ENCODE measurements around the gene UNCX. TPM values are rescaled to one million over a fixed set of nuclear protein-coding genes. Genes with fewer than 3 reads are reported as not detected.

The UNCX gene
- polyA plus RNA-seq, 1 donor, result not detected

DNA sequence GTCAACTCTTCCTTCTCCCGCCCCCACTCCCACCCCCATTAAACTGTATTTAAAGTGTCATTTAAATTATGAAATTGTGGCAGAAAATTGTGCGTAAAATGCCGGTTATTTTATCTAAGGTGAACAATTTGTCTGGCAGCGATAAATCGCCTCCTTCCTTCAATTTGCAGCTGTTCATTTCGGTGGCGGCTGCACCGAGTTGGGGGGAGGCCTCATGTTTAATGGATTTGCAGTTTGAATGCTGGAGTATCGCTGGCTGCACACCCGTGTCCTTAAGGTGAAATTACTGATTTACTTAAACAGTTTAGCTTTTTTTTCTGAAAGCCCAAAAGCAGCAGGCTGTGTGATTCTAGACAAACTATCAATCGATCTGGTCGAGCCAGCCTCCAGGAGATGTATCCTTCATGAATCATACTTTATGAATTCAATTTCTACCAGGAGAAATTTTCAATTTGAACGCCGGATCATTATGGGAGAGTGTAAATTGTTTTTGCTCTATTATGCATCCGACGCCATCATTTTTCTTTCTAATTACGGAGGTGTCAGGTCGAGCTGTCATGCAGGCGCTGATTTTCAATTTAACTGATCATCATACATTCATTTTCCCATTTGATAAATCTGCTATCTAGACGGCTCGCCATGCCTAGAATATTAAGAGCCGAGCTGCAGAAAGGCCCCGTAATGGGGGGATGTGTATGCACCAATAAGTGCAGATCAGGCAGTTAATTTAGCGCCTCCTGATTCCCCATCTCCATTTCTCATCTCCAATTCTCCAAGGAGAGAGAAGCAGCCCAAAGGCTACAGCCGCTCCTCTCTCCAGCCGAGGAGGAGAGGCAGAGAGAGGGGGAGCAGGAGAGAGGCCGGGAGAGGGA is 6.5 kb downstream of the UNCX start:
- H3K36me3 ChIP-seq (ENCODE audit: control insufficient read depth, insufficient read depth, low read length), result no peaks in the 10 kb centered on the region
- no peak overlapping the region for H3K4me3 ChIP-seq (ENCODE audit: low read length)
- WGBS (ENCODE audit: insufficient coverage, low lambda C conversion rate), result no CpG with 5 or more reads among the region's 27 CpGs
- peaks cover 46% of the 10 kb centered on the region for H3K9me3 ChIP-seq (ENCODE audit: control insufficient read depth, low read depth, low read length)
- peaks cover 3% of the 10 kb centered on the region for H3K4me1 ChIP-seq (ENCODE audit: control insufficient read depth, insufficient read depth, low read length)
- no peak for DNase-seq
- H3K27ac ChIP-seq (ENCODE audit: low read length), result no peak overlapping the region
- H3K27me3 ChIP-seq (ENCODE audit: control insufficient read depth, insufficient read depth, low read length), result peaks cover 90% of the 10 kb centered on the region

DNA sequence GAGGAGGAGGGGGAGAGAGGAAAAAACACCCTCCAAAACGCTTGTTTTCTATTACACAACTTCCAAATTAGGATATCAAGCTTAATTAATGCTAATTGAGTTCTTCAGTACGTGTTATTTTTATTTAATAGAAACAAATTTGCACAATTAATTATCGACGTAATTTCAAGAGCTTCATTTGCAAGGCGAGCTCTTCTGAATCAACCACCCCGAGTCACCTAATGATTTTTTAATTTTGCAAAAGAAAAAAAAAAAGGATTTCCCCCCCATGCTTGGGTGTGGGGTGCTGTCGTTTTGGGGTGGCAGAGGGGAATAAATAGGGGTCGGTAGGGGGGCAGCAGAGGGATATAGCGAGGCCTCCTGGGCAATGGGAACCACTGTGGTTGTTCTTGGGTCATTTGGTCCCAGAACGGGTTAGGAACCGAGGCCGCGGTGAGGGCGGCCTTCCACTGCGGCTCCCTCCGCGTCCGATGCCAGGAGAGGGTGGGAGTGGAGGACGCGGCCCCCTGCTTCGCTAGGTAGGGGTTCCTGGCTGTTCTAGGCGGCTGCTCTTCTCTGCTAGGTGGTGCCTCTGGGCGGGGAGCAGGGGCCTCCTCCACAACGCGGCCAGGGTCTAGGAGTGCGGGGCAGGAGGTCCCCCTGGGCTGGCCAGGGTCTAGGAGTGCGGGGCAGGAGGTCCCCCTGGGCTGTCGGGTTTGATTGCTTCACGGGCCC is 7.3 kb downstream of the UNCX start:
- WGBS (ENCODE audit: insufficient coverage, low lambda C conversion rate), result 7% methylated on average over 5 of the region's 29 CpGs
- Histone ChIP-seq H3K4me3 (ENCODE audit: low read length) (no peak overlapping the region), H3K27ac (ENCODE audit: low read length) (no peak overlapping the region), H3K9me3 (ENCODE audit: control insufficient read depth, low read depth, low read length) (peaks cover 47% of the 10 kb centered on the region), H3K4me1 (ENCODE audit: control insufficient read depth, insufficient read depth, low read length) (peaks cover 3% of the 10 kb centered on the region), H3K27me3 (ENCODE audit: control insufficient read depth, insufficient read depth, low read length) (peaks cover 90% of the 10 kb centered on the region), H3K36me3 (ENCODE audit: control insufficient read depth, insufficient read depth, low read length) (no peaks in the 10 kb centered on the region)
- no peak for DNase-seq

DNA sequence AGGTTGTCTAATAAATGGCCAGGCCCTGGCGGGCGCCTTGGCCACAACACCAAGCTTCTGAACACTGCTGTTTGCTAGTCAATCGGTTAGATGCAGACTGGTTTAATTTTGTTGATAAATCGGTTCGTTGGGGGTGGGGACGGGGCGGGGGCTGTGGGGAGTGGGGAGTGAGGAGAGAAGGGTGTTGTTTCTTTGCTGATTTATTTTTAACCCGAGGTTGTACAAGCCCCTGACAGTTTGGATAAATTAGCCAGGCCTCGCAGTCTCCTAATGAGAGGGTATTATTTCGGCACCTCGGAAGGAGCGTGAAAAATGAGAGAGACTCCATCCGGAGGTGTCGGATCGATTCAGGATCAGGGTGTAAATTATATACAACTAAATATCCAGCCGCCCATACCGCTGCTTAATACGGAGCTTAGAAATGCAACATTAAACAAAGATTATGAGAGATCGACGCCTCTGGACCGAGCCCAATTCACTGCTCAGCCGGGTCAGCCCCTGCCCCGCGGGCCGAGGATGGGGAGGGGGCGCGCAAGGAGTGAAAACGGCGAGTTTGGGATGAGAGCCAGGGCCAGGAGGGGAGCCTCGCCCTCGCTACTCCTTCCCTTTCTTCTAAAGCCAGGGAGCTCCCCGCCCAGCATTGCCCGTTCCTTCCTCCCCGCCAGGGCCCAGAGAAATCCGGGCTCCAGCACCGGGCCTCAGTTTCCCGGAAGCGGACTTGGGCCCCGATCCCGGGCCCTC is 8.0 kb downstream of the UNCX start:
- no CpG with 5 or more reads among the region's 40 CpGs for WGBS (ENCODE audit: insufficient coverage, low lambda C conversion rate)
- no peak for DNase-seq

DNA sequence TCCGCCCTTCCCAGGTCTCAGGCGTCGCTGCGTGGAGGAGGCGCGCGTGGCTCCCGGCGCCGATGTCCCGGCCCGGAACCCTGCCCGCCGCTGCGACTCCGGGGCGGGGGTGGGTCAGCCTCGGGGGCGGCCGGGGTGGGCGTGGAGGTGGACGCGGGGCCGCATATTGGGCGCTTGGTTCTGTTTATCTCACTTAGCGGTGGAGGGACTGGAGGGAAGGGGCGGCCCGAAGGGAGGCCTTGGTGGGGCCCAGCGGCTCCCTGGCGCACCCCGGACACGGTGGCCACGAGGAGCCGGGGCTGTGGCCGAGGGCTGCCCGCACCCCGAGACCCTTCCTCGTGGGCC is 8.6 kb downstream of the UNCX start:
- DNase-seq, result no peak
- Histone ChIP-seq H3K36me3 (ENCODE audit: control insufficient read depth, insufficient read depth, low read length) (no peaks in the 10 kb centered on the region), H3K4me3 (ENCODE audit: low read length) (no peak overlapping the region), H3K27me3 (ENCODE audit: control insufficient read depth, insufficient read depth, low read length) (peaks cover 94% of the 10 kb centered on the region), H3K27ac (ENCODE audit: low read length) (no peak overlapping the region), H3K4me1 (ENCODE audit: control insufficient read depth, insufficient read depth, low read length) (no peaks in the 10 kb centered on the region), H3K9me3 (ENCODE audit: control insufficient read depth, low read depth, low read length) (peaks cover 40% of the 10 kb centered on the region)
- WGBS (ENCODE audit: insufficient coverage, low lambda C conversion rate), result no CpG with 5 or more reads among the region's 38 CpGs

More for the DNA sequence above, 8.0 kb downstream of the UNCX start:
- Histone ChIP-seq H3K27ac (ENCODE audit: low read length) (no peak overlapping the region), H3K4me3 (ENCODE audit: low read length) (no peak overlapping the region), H3K27me3 (ENCODE audit: control insufficient read depth, insufficient read depth, low read length) (peaks cover 90% of the 10 kb centered on the region), H3K9me3 (ENCODE audit: control insufficient read depth, low read depth, low read length) (peaks cover 40% of the 10 kb centered on the region), H3K36me3 (ENCODE audit: control insufficient read depth, insufficient read depth, low read length) (no peaks in the 10 kb centered on the region), H3K4me1 (ENCODE audit: control insufficient read depth, insufficient read depth, low read length) (no peaks in the 10 kb centered on the region)

DNA sequence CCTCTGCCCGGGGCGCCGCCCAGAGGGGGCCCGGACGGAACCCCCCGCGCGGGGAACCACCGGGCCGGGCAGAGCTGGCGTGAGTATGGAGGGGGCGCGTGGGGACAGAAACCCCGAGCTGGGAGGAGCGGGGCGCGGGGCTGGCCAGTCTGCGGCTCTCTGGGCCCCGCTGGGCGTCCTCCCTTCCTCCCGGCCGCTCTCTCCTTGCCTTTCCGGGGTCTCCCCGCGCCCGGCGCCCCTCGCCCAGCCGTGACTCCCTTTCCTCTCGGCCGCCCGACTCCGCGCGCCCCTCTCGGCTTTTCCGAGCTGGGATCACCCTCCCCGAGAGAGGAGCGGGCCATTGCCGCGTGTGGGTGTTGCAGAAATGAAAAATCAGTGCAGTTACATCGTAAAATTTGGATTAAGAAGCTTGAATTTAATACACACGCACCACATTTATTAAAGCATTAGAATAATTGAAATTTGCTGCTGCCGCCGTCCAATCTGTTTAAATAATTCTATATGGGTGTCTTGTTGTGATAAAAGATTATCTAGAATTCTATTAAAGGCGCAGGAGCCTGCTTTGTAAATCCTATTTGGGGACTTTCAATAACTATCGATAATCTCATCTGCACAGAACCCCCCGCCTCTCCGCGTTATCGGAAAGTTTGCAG is 9.1 kb downstream of the UNCX start:
- Histone ChIP-seq H3K36me3 (ENCODE audit: control insufficient read depth, insufficient read depth, low read length) (no peaks in the 10 kb centered on the region), H3K9me3 (ENCODE audit: control insufficient read depth, low read depth, low read length) (peaks cover 45% of the 10 kb centered on the region), H3K4me3 (ENCODE audit: low read length) (no peak overlapping the region), H3K27me3 (ENCODE audit: control insufficient read depth, insufficient read depth, low read length) (peaks cover 99% of the 10 kb centered on the region), H3K4me1 (ENCODE audit: control insufficient read depth, insufficient read depth, low read length) (no peaks in the 10 kb centered on the region), H3K27ac (ENCODE audit: low read length) (no peak overlapping the region)
- no peak for DNase-seq
- WGBS (ENCODE audit: insufficient coverage, low lambda C conversion rate), result no CpG with 5 or more reads among the region's 51 CpGs

DNA sequence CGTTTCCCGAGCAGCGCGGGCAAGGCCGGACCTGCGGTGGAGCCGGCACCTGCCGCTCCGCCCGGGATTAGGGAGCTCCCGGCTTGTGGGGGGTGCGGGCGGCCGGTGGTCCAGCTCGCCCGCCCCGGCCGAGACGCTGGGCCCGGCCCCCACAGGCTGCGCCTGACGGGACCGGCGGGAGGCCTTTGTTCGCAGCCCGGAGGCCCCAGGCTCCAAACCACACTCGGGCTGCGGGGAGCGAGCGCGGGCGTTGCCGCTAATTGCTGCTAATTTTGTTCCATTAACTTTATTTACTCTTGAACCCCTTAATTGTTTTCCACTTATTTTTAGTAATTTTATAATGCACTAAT is 9.6 kb downstream of the UNCX start:
- no CpG with 5 or more reads among the region's 33 CpGs for WGBS (ENCODE audit: insufficient coverage, low lambda C conversion rate)
- H3K27me3 ChIP-seq (ENCODE audit: control insufficient read depth, insufficient read depth, low read length), result peaks cover 99% of the 10 kb centered on the region
- no peak overlapping the region for H3K4me3 ChIP-seq (ENCODE audit: low read length)
- no peak for DNase-seq
- no peaks in the 10 kb centered on the region for H3K4me1 ChIP-seq (ENCODE audit: control insufficient read depth, insufficient read depth, low read length)
- no peak overlapping the region for H3K27ac ChIP-seq (ENCODE audit: low read length)
- H3K9me3 ChIP-seq (ENCODE audit: control insufficient read depth, low read depth, low read length), result peaks cover 43% of the 10 kb centered on the region
- no peaks in the 10 kb centered on the region for H3K36me3 ChIP-seq (ENCODE audit: control insufficient read depth, insufficient read depth, low read length)

DNA sequence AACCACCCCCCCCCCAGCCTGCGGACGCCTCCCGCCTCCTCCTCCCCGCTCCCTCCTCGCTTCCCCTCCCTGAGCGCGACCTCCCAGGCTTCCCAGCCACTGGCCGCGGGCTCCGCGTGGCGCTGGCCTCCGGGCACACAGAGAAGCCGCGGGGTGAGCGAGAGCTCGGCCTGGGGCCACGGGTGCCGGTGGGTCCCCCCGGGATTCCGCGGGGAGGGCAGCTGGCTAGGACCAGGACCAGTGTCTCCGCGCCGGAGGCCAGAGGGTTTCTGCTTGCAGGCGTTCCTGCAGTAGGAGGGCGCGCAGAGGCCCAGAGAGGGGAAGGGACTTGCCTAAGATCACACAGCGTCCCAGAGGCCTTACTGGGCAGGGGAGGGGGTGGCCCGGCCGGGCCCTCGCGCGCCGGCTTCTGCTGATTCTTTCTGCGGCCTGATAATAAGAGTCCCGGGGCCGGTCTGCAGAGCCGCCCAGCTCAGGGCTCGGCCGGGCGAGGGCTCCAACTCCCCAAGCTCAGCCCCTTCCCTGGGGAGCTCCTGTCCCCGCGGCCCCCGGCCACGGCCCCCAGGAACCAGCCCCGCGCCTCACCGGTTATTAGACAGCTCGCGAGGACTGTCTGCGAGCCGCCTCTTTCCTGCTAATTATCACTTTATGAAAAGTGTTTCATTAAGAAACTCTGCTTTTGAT is 10.1 kb downstream of the UNCX start:
- H3K4me3 ChIP-seq (ENCODE audit: low read length), result no peak overlapping the region
- H3K9me3 ChIP-seq (ENCODE audit: control insufficient read depth, low read depth, low read length), result peaks cover 46% of the 10 kb centered on the region
- H3K27ac ChIP-seq (ENCODE audit: low read length), result no peak overlapping the region
- no CpG with 5 or more reads among the region's 53 CpGs for WGBS (ENCODE audit: insufficient coverage, low lambda C conversion rate)
- no peak for DNase-seq
- H3K27me3 ChIP-seq (ENCODE audit: control insufficient read depth, insufficient read depth, low read length), result peaks cover 100% of the 10 kb centered on the region
- no peaks in the 10 kb centered on the region for H3K4me1 ChIP-seq (ENCODE audit: control insufficient read depth, insufficient read depth, low read length)
- no peaks in the 10 kb centered on the region for H3K36me3 ChIP-seq (ENCODE audit: control insufficient read depth, insufficient read depth, low read length)

DNA sequence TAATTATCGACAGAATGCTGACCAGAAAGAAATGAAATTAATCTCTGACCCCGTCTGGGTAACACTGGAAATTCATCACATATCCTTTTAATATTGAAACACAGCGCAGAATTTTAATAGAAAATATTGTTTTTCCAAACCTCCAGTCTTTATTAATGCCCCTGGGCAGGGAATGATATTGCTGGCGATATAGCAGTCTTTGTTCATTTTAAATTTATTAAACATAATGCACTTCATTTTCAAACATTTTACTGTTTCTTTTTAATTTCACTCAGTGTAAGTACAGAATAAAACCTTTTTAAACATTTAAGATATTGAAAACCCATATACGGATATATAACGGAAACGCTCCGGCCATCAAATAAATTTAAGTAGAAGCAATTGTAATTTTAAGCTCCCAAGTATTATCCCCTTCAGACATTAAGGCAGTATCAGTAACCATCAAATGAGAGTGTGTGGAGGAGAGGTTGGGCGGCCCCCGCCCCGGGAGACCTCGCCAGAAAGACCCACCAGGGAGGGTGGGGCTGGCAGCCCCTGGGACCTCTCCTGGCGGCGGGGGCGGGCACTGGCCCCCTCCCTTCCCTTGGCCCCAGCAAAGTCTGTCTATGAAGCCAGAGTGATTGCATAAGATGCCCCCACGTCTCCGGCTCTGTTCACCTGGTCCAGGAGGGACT is 10.8 kb downstream of the UNCX start:
- WGBS (ENCODE audit: insufficient coverage, low lambda C conversion rate), result 16% methylated on average over 7 of the region's 17 CpGs
- Histone ChIP-seq H3K4me3 (ENCODE audit: low read length) (no peak overlapping the region), H3K27me3 (ENCODE audit: control insufficient read depth, insufficient read depth, low read length) (peaks cover 100% of the 10 kb centered on the region), H3K27ac (ENCODE audit: low read length) (no peak overlapping the region), H3K36me3 (ENCODE audit: control insufficient read depth, insufficient read depth, low read length) (no peaks in the 10 kb centered on the region), H3K9me3 (ENCODE audit: control insufficient read depth, low read depth, low read length) (peaks cover 47% of the 10 kb centered on the region), H3K4me1 (ENCODE audit: control insufficient read depth, insufficient read depth, low read length) (no peaks in the 10 kb centered on the region)
- DNase-seq, result no peak

DNA sequence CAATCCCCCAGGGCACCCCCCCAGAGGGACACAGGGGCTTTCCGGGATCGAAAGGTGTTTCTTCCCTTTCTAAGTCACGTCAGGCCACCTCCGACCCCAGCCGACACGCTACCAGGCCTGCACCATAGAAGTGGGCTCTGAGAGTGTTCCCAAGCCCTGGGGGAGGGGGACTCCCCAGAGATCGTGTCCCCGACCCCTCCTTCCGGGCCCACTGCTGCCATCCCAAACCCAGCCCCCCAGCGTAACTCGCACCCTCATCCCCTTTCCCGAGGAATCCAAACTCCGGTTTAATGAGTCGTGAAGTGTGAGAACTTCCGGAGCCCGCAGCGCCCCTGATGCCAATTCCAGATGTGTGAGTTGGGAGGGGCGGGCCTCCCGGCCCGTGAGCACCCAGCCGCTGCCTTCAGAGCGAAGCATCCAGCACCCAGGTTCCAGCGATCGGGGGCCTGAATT is 11.3 kb downstream of the UNCX start:
- H3K4me1 ChIP-seq (ENCODE audit: control insufficient read depth, insufficient read depth, low read length), result no peaks in the 10 kb centered on the region
- no peak overlapping the region for H3K27ac ChIP-seq (ENCODE audit: low read length)
- peaks cover 47% of the 10 kb centered on the region for H3K9me3 ChIP-seq (ENCODE audit: control insufficient read depth, low read depth, low read length)
- no peak overlapping the region for H3K4me3 ChIP-seq (ENCODE audit: low read length)
- no CpG with 5 or more reads among the region's 24 CpGs for WGBS (ENCODE audit: insufficient coverage, low lambda C conversion rate)
- DNase-seq, result no peak
- H3K27me3 ChIP-seq (ENCODE audit: control insufficient read depth, insufficient read depth, low read length), result peaks cover 100% of the 10 kb centered on the region
- no peaks in the 10 kb centered on the region for H3K36me3 ChIP-seq (ENCODE audit: control insufficient read depth, insufficient read depth, low read length)
